GM23338 (cell line): Measurements from ENCODE around the gene SGSH. TPM values are rescaled to one million over a fixed set of nuclear protein-coding genes. Genes with fewer than 3 reads are reported as not detected.

Source experiments
- ATAC-seq: fragments of 200-7000 bp; cut with Tn5 transposase; 3 replicates; pipeline ENCODE4 v1.9.1; 2020
- DNase-seq: peaks from one replicate; pipeline ENCODE4 v3.0.0-alpha.2; 2015; ENCODE audit warnings: low spot score
- H2AFZ ChIP-seq: fragments of 200-600 bp; sonication (generic); 2 replicates; pipeline ENCODE4 v1.8.0; 2016; ENCODE audit warnings: antibody characterized with exemption, mild to moderate bottlenecking, moderate library complexity
- H3F3A ChIP-seq: fragments of 200-600 bp; sonication (generic); replicated peaks from 2 replicates; pipeline ENCODE4 v1.8.0; 2017; ENCODE audit warnings: antibody characterized with exemption, mixed run types, low read depth
- H3K27ac ChIP-seq: fragments of 200-600 bp; sonication (generic); 2 replicates; pipeline ENCODE4 v1.6.1; 2016; ENCODE audit warnings: low read depth
- H3K27me3 ChIP-seq: fragments of 200-600 bp; sonication (generic); 2 replicates; pipeline ENCODE4 v1.8.0; 2016; ENCODE audit warnings: mild to moderate bottlenecking, mixed run types, moderate library complexity; ENCODE audit not compliant: insufficient read depth
- H3K36me3 ChIP-seq: fragments of 200-600 bp; sonication (generic); 2 replicates; pipeline ENCODE4 v1.8.0; 2016; ENCODE audit warnings: mild to moderate bottlenecking; ENCODE audit not compliant: insufficient read depth
- H3K4me1 ChIP-seq: fragments of 200-600 bp; sonication (generic); 2 replicates; pipeline ENCODE4 v1.8.0; 2016; ENCODE audit warnings: mild to moderate bottlenecking, moderate library complexity; ENCODE audit not compliant: insufficient read depth
- H3K4me2 ChIP-seq: fragments of 200-600 bp; sonication (generic); 2 replicates; pipeline ENCODE4 v1.7.1; 2017; ENCODE audit warnings: mixed run types
- H3K4me3 ChIP-seq: fragments of 200-600 bp; sonication (generic); 2 replicates; pipeline ENCODE4 v1.6.1; 2016; ENCODE audit warnings: mixed run types
- H3K79me2 ChIP-seq: fragments of 200-600 bp; sonication (generic); replicated peaks from 2 replicates; pipeline ENCODE4 v1.8.0; 2017; ENCODE audit warnings: mild to moderate bottlenecking; ENCODE audit not compliant: insufficient read depth
- H3K9me2 ChIP-seq: fragments of 200-600 bp; sonication (generic); 2 replicates; pipeline ENCODE4 v1.8.0; 2017; ENCODE audit not compliant: insufficient read depth
- H4K20me1 ChIP-seq: fragments of 200-600 bp; sonication (generic); replicated peaks from 2 replicates; pipeline ENCODE4 v1.8.0; 2017; ENCODE audit warnings: mild to moderate bottlenecking; ENCODE audit not compliant: insufficient read depth
- H3K27ac Mint-ChIP-seq: 2 replicates; pipeline ENCODE4 v1.8.0; 2020; ENCODE audit warnings: inconsistent platforms, mild to moderate bottlenecking, moderate library complexity, mixed read lengths
- H3K27me3 Mint-ChIP-seq: 3 replicates; pipeline ENCODE4 v1.8.0; 2022; ENCODE audit warnings: low read depth, mild to moderate bottlenecking, moderate library complexity, mixed read lengths, inconsistent platforms; ENCODE audit not compliant: insufficient read depth, poor library complexity
- H3K36me3 Mint-ChIP-seq: 3 replicates; pipeline ENCODE4 v1.8.0; 2021; ENCODE audit warnings: low read depth, mild to moderate bottlenecking, inconsistent platforms, moderate library complexity, mixed read lengths
- H3K4me1 Mint-ChIP-seq: 3 replicates; pipeline ENCODE4 v1.8.0; 2020; ENCODE audit warnings: mild to moderate bottlenecking, inconsistent platforms, mixed read lengths
- H3K4me3 Mint-ChIP-seq: 3 replicates; pipeline ENCODE4 v1.8.0; 2021; ENCODE audit warnings: moderate library complexity, mild to moderate bottlenecking, inconsistent platforms, mixed read lengths
- H3K9me3 Mint-ChIP-seq: 3 replicates; pipeline ENCODE4 v1.8.0; 2020; ENCODE audit warnings: moderate library complexity, mild to moderate bottlenecking, inconsistent platforms, mixed read lengths
- CTCF ChIP-seq, 2 experiments: fragments of 200-600 bp in 1 of 2; sonication (generic) in 1 of 2; conservative IDR thresholded peaks; 2 replicates each; pipeline versions ENCODE4 v1.5.1 to v1.6.1; 2016 to 2017; ENCODE audit warnings: antibody characterized with exemption in 2 of 2, low read depth in 2 of 2, mild to moderate bottlenecking in 2 of 2, moderate library complexity in 1 of 2
- ETS1 ChIP-seq: IDR thresholded peaks from 2 replicates; pipeline ENCODE4 v1.6.1; 2016; ENCODE audit warnings: antibody characterized with exemption
- EZH2 ChIP-seq: fragments of 200-600 bp; sonication (generic); IDR thresholded peaks from one replicate; pipeline ENCODE4 v1.8.0; 2017; ENCODE audit warnings: antibody characterized with exemption, mild to moderate bottlenecking, low read depth; ENCODE audit not compliant: unreplicated experiment
- EZH2phosphoT487 ChIP-seq: fragments of 200-600 bp; sonication (generic); IDR thresholded peaks from one replicate; pipeline ENCODE4 v1.8.1; 2018; ENCODE audit warnings: antibody characterized with exemption; ENCODE audit not compliant: unreplicated experiment
- NANOG ChIP-seq: IDR thresholded peaks from 2 replicates; pipeline ENCODE4 v1.6.1; 2016; ENCODE audit warnings: antibody characterized with exemption, borderline replicate concordance
- POLR2AphosphoS5 ChIP-seq: IDR thresholded peaks from 2 replicates; pipeline ENCODE4 v1.6.1; 2016; ENCODE audit warnings: antibody characterized with exemption, low read depth
- STAT1 ChIP-seq: IDR thresholded peaks from one replicate; pipeline ENCODE4 v1.6.1; 2016; ENCODE audit warnings: antibody characterized with exemption; ENCODE audit not compliant: unreplicated experiment
- ZNF114 ChIP-seq: fragments of 250-450 bp; sonication (Bioruptor Pico); IDR thresholded peaks from 2 replicates; pipeline ENCODE4 v1.5.0; 2020; ENCODE audit warnings: mild to moderate bottlenecking, moderate library complexity
- ZNF331 ChIP-seq: fragments of 250-450 bp; sonication (Bioruptor Pico); IDR thresholded peaks from 2 replicates; pipeline ENCODE4 v1.5.0; 2020; ENCODE audit warnings: low read depth, mild to moderate bottlenecking, moderate library complexity
- ZNF462 ChIP-seq: fragments of 250-450 bp; sonication (Bioruptor Pico); IDR thresholded peaks from 2 replicates; pipeline ENCODE4 v1.5.0; 2020; ENCODE audit warnings: mild to moderate bottlenecking, moderate library complexity
- polyA plus RNA-seq: library from polyadenylated mRNA; unstranded; fragments of >200 nt; fragmentation: Nextera tagmentation; extraction: Ambion mirVana; gene quantifications from 2 replicates; pipeline ENCODE4 v1.2.1, GENCODE V29; 2016
- total RNA-seq: library from RNA; depleted of rRNA; stranded (reverse); fragments of >200 nt; shearing (Covaris generic); gene quantifications from 2 replicates; pipeline ENCODE4 v1.2.3, GENCODE V29; 2014

Gene SGSH
- total and polyA plus RNA-seq, 2 experiments from 2014 or later, result 9.6 to 17.5 TPM

GRCh38 chr17:80245566-80246265 is 25.6 kb upstream of the SGSH start (continued):
- no peak for TF ChIP-seq ETS1
- no peak for TF ChIP-seq CTCF (conservative IDR thresholded peaks at IDR 0.05; ENCODE audit: low read depth in 2 of 2)
- no peak for TF ChIP-seq EZH2phosphoT487

GRCh38 chr17:80244871-80245509 is 24.9 kb upstream of the SGSH start:
- no peak overlapping the region for H3K27ac Mint-ChIP-seq
- no peak for TF ChIP-seq POLR2AphosphoS5
- no peak for TF ChIP-seq ZNF462 (CRISPR knock-in tag)
- no peak for TF ChIP-seq NANOG
- no peak for TF ChIP-seq EZH2
- no peak for TF ChIP-seq ETS1
- TF ChIP-seq ZNF331 (CRISPR knock-in tag), result no peak
- no peak for TF ChIP-seq STAT1
- no peak for TF ChIP-seq ZNF114 (CRISPR knock-in tag)
- TF ChIP-seq EZH2phosphoT487, result no peak

More at GRCh38 chr17:80244871-80245509, 24.9 kb upstream of the SGSH start:
- DNase-seq, result no peak
- Mint-ChIP-seq H3K9me3 (no peaks in the 10 kb centered on the region), H3K4me1 (no peaks in the 10 kb centered on the region; the same call in 2 of the 3 replicates), H3K27me3 (peaks cover 9% of the 10 kb centered on the region), H3K4me3 (no peak overlapping the region), H3K36me3 (peaks cover 21% of the 10 kb centered on the region; the same call in 2 of the 3 replicates)
- Histone ChIP-seq H3K27ac (no peak overlapping the region), H3K36me3 (no peaks in the 10 kb centered on the region; the same call in 1 of the 2 replicates), H3K4me3 (no peak overlapping the region), H3K9me2 (no peaks in the 10 kb centered on the region), H3K4me1 (no peaks in the 10 kb centered on the region), H3K4me2 (no peak overlapping the region), H4K20me1 (peaks cover 3% of the 10 kb centered on the region; the same call in 1 of the 2 replicates), H2AFZ (no peak overlapping the region), H3K79me2 (no peaks in the 10 kb centered on the region), H3F3A (no peaks in the 10 kb centered on the region), H3K27me3 (no peaks in the 10 kb centered on the region)
- no peak for ATAC-seq
